Mesenchymal stem cell (in vitro differentiated cells and primary cell): ENCODE measurements around the gene CFAP100. TPM values are rescaled to one million over a fixed set of nuclear protein-coding genes. Genes with fewer than 3 reads are reported as not detected.
A peak's percentile ranks its signal among the peaks of the same experiment; 100 is the strongest.

ENCODE experiments used
- DNase-seq: peaks from one replicate; pipeline ENCODE4 v3.0.0-alpha.2; 2013
- H2AFZ ChIP-seq: one replicate; pipeline ENCODE4 v1.6.1; 2013; ENCODE audit warnings: low read depth, mild to moderate bottlenecking, control low read depth, inconsistent platforms, low read length, moderate library complexity
- H2AK5ac ChIP-seq: 2 replicates; pipeline ENCODE4 v1.6.1; 2013; ENCODE audit warnings: low read length, moderate library complexity, mild to moderate bottlenecking, inconsistent platforms; ENCODE audit not compliant: severe bottlenecking
- H2BK120ac ChIP-seq: one replicate; pipeline ENCODE4 v1.6.1; 2013; ENCODE audit warnings: low read depth, mild to moderate bottlenecking, inconsistent platforms, low read length, moderate library complexity
- H2BK12ac ChIP-seq, 2 experiments: one replicate each; pipeline ENCODE4 v1.6.1; 2013; ENCODE audit warnings: inconsistent platforms in 2 of 2, low read length in 2 of 2, mild to moderate bottlenecking in 2 of 2, moderate library complexity in 2 of 2, control low read depth in 1 of 2
- H2BK15ac ChIP-seq: one replicate; pipeline ENCODE4 v1.6.1; 2013; ENCODE audit warnings: mild to moderate bottlenecking, low read depth, inconsistent platforms; ENCODE audit not compliant: poor library complexity, severe bottlenecking
- H2BK5ac ChIP-seq: 2 replicates; pipeline ENCODE4 v1.6.1; 2013; ENCODE audit warnings: low read depth, mild to moderate bottlenecking, low read length, control low read depth, inconsistent platforms; ENCODE audit not compliant: poor library complexity, severe bottlenecking
- H3K14ac ChIP-seq, 2 experiments: one replicate each; pipeline ENCODE4 v1.6.1; 2013; ENCODE audit warnings: inconsistent platforms in 2 of 2, low read length in 2 of 2, control low read depth in 1 of 2, mild to moderate bottlenecking in 1 of 2, moderate library complexity in 1 of 2
- H3K18ac ChIP-seq, 2 experiments: one replicate each; pipeline ENCODE4 v1.6.1; 2013; ENCODE audit warnings: inconsistent platforms in 2 of 2, low read length in 2 of 2, control low read depth in 1 of 2, low read depth in 1 of 2, mild to moderate bottlenecking in 1 of 2
- H3K23ac ChIP-seq, 2 experiments: one replicate each; pipeline ENCODE4 v1.6.1; 2013; ENCODE audit warnings: inconsistent platforms in 2 of 2, low read length in 2 of 2, mild to moderate bottlenecking in 2 of 2, moderate library complexity in 2 of 2, control low read depth in 1 of 2
- H3K27ac ChIP-seq: 2 replicates; pipeline ENCODE4 v1.5.1; 2013; ENCODE audit warnings: mild to moderate bottlenecking, moderate library complexity, low read length, control low read depth, inconsistent platforms; ENCODE audit not compliant: poor library complexity, severe bottlenecking
- H3K27me3 ChIP-seq, 2 experiments: 2 replicates each; pipeline versions ENCODE4 v1.6.1 to v1.7.0; 2013; ENCODE audit warnings: low read length in 2 of 2, mild to moderate bottlenecking in 2 of 2, moderate library complexity in 2 of 2, control low read depth in 1 of 2, inconsistent platforms in 1 of 2; ENCODE audit not compliant: control insufficient read depth in 1 of 2, insufficient read depth in 1 of 2
- H3K36me3 ChIP-seq, 2 experiments: 2 replicates each; pipeline versions ENCODE4 v1.6.1 to v1.7.0; 2013; ENCODE audit warnings: low read length in 2 of 2, control low read depth in 1 of 2, inconsistent platforms in 1 of 2, low read depth in 1 of 2, mild to moderate bottlenecking in 1 of 2; ENCODE audit not compliant: insufficient read depth in 2 of 2, control insufficient read depth in 1 of 2
- H3K4ac ChIP-seq, 2 experiments: one replicate each; pipeline ENCODE4 v1.6.1; 2013; ENCODE audit warnings: inconsistent platforms in 2 of 2, low read length in 2 of 2, mild to moderate bottlenecking in 2 of 2, moderate library complexity in 2 of 2, control low read depth in 1 of 2, low read depth in 1 of 2
- H3K4me1 ChIP-seq: 2 replicates; pipeline ENCODE4 v1.6.1; 2013; ENCODE audit warnings: low read depth, low read length, control low read depth; ENCODE audit not compliant: control insufficient read depth, insufficient read depth
- H3K4me2 ChIP-seq: 2 replicates; pipeline ENCODE4 v1.6.1; 2013; ENCODE audit warnings: low read length, mild to moderate bottlenecking, inconsistent platforms; ENCODE audit not compliant: poor library complexity, severe bottlenecking
- H3K4me3 ChIP-seq, 2 experiments: 2 replicates each; pipeline versions ENCODE4 v1.5.1 to v1.7.0; 2013; ENCODE audit warnings: low read length in 2 of 2, mild to moderate bottlenecking in 2 of 2, control low read depth in 1 of 2, low read depth in 1 of 2; ENCODE audit not compliant: insufficient read depth in 1 of 2
- H3K79me1 ChIP-seq: replicated peaks from 2 replicates; pipeline ENCODE4 v1.6.1; 2013; ENCODE audit warnings: mild to moderate bottlenecking, control low read depth, low read length, inconsistent platforms; ENCODE audit not compliant: poor library complexity, severe bottlenecking
- H3K9ac ChIP-seq: 2 replicates; pipeline ENCODE4 v1.7.0; 2013; ENCODE audit warnings: mild to moderate bottlenecking, low read length, moderate library complexity
- H3K9me3 ChIP-seq: 2 replicates; pipeline ENCODE4 v1.7.0; 2013; ENCODE audit warnings: mild to moderate bottlenecking, low read length; ENCODE audit not compliant: control insufficient read depth
- H4K8ac ChIP-seq: one replicate; pipeline ENCODE4 v1.6.1; 2013; ENCODE audit warnings: inconsistent platforms, mild to moderate bottlenecking, low read length, moderate library complexity
- H4K91ac ChIP-seq: one replicate; pipeline ENCODE4 v1.6.1; 2013; ENCODE audit warnings: mild to moderate bottlenecking, low read length, inconsistent platforms
- WGBS: methylation state at CpG from one replicate; pipeline ENCODE4 v1.1.7; 2013; ENCODE audit warnings: mixed read lengths; 5-methylcytosine and 5-hydroxymethylcytosine counted together
- polyA plus RNA-seq, 2 experiments: library from polyadenylated mRNA; stranded (reverse); fragments of 200-250 nt; gene quantifications; one replicate each; pipeline ENCODE4 v1.2.3, GENCODE V29; 2013

The CFAP100 gene
- not detected for polyA plus RNA-seq (2013, experiment 1 of 2)
- polyA plus RNA-seq (2013, experiment 2 of 2): not detected

DNA sequence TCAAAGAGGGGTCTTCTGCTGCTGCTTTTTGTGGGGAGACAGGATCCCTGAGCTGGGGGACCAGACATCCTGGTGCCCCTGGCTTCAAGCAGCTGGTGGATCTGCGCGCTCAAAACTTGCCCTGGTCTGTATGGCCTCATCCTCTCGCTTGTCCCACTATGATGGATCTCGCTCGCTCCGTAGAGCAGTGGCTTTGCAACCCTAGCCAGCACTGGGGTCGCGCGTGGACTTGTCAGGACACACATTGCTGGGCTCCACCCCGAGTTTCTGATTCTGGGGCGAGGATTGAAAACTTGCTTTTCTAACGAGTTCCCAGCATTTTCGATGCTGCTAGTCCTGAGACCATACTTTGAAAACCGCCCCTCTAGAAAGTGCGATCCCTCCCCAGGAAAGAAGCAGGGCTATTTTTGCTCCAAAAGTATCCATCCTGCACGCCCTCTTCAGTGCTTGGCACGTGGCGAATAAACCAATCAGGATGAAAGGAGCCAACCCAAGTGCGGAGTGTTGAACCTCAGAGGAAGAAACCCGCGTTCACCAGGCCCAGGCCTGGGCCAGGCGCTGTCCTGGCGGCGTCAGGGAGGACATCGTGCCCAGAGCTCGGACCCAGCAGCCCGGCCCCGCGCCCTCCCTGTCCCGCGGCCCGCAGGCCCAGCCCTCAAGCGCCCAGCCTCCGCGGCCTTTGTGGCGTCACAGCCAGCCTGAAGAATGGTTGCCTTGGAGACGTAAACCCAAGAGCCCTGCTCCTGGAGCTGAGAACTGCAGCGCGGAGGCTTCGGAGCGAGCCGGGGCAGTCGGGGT lies at the start of gene CFAP100:
Gene CFAP100, plus strand, starts transcription at position 731 of the 798 bp plus-strand sequence. CDS start 1,092 bp downstream, outside the sequence.
- Histone ChIP-seq H3K79me1 (no peaks in the 10 kb centered on the region), H3K14ac (no peak within 1 kb of the TSS), H3K27me3 (peaks cover 61 to 76% of the 10 kb centered on the region in 2 experiments), H2BK120ac (no peak within 1 kb of the TSS), H3K23ac (no peak within 1 kb of the TSS), H3K9me3 (no peaks in the 10 kb centered on the region), H2BK12ac (no peak within 1 kb of the TSS), H3K4me2 (peak within 1 kb of the TSS; percentile 52), H2AFZ (no peak within 1 kb of the TSS), H2AK5ac (no peak within 1 kb of the TSS), H4K91ac (no peak within 1 kb of the TSS), H3K36me3 (no peaks in the 10 kb centered on the region), H3K9ac (peak within 1 kb of the TSS; percentile 47), H3K27ac (no peak within 1 kb of the TSS), H3K18ac (no peak within 1 kb of the TSS), H2BK5ac (no peak within 1 kb of the TSS), H3K4me1 (peaks cover 14% of the 10 kb centered on the region), H4K8ac (no peak within 1 kb of the TSS), H3K4me3 (no peak within 1 kb of the TSS), H3K4ac (no peak within 1 kb of the TSS), H2BK15ac (no peak within 1 kb of the TSS)
- DNase-seq: peak; percentile 48
- WGBS: 38% methylated on average over 42 of the region's 43 CpGs

DNA sequence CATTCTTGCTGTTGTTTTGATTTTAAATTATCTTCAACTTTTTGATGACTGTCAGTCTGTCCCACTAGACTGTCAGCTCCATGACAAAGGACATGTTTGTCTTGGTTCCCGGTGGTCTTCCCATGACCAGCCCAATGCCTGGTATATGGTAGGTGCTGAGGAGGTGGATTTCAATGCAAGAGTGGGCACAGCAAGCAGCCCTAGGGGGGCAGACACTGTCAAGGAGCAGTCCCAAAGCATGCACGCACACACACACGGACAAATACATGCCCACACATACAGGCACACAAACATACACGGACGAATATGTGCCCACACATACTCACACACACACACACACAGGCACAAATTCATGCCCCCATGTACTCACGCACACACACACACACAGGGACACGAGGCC lies 49.5 kb upstream of the CFAP100 start:
- Histone ChIP-seq H3K18ac (no peak overlapping the region), H3K4me1 (no peaks in the 10 kb centered on the region), H2BK120ac (no peak overlapping the region), H4K8ac (no peak overlapping the region), H3K23ac (no peak overlapping the region), H3K4ac (no peak overlapping the region), H3K9ac (no peak overlapping the region), H3K27me3 (peaks cover 5 to 6% of the 10 kb centered on the region in 2 experiments), H3K9me3 (no peaks in the 10 kb centered on the region), H3K4me3 (no peak overlapping the region), H3K4me2 (no peak overlapping the region), H2AFZ (no peak overlapping the region), H3K79me1 (no peaks in the 10 kb centered on the region), H2AK5ac (no peak overlapping the region), H2BK15ac (no peak overlapping the region), H3K27ac (no peak overlapping the region), H4K91ac (no peak overlapping the region), H2BK12ac (no peak overlapping the region), H3K14ac (no peak overlapping the region), H2BK5ac (no peak overlapping the region), H3K36me3 (no peaks in the 10 kb centered on the region)
- DNase-seq: no peak
- WGBS: 84% methylated on average over 7 of the region's 7 CpGs

DNA sequence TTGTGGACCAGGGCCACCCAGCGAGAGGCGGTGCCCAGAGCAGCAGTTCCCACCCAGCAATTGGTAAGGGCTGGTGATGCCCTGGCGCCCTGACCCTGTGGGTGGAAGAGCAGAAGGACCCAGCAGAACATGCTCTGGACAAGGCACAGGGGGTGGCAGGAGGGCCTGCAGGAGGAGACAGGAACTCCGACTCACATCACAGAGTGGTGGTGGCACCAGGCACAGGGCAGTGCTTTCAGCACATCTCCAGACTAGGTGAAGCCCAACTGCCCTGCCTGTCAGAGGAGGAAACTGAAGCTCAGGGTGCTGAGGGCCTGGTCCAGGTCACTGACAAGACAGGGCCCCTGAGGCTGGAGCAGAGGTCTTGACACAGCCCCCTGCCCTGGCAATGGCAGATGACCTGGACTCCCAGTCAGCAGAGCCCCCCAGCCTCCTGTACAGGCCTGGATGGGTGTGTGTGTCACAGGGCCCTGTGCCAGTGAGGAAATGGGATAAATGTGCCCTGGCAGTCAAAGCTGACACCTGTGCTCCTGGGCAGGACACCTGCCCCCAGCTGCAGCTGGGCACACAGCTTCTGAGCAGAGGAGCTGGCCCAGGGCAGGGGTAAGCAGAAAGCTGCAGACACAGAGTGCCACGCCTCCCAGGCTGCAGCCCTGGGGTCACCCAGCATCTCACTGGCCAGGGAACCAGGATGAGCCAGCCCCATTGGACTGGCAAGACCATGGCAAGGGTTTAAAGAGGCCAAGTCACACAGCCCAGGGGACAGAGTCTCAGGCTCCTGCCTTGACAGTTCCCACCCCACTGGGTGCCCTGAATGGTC lies 48.9 kb upstream of the CFAP100 start:
- H3K9ac ChIP-seq: no peak overlapping the region
- no peaks in the 10 kb centered on the region for H3K79me1 ChIP-seq
- no peak overlapping the region for H3K4me2 ChIP-seq
- H3K9me3 ChIP-seq: no peaks in the 10 kb centered on the region
- no peak overlapping the region for H2BK12ac ChIP-seq
- 87% methylated on average over 5 of the region's 5 CpGs for WGBS
- no peak overlapping the region for H4K91ac ChIP-seq
- no peaks in the 10 kb centered on the region for H3K4me1 ChIP-seq
- H2BK120ac ChIP-seq: no peak overlapping the region
- no peak overlapping the region for H4K8ac ChIP-seq
- no peak overlapping the region for H3K23ac ChIP-seq
- H3K4ac ChIP-seq: no peak overlapping the region
- no peaks in the 10 kb centered on the region for H3K36me3 ChIP-seq
- DNase-seq: no peak
- no peak overlapping the region for H3K14ac ChIP-seq
- no peak overlapping the region for H2BK15ac ChIP-seq
- H2AK5ac ChIP-seq: no peak overlapping the region
- H3K27me3 ChIP-seq: peaks cover 5 to 6% of the 10 kb centered on the region in 2 experiments
- H3K18ac ChIP-seq: no peak overlapping the region
- H3K4me3 ChIP-seq: no peak overlapping the region
- H2BK5ac ChIP-seq: no peak overlapping the region
- no peak overlapping the region for H3K27ac ChIP-seq
- no peak overlapping the region for H2AFZ ChIP-seq

DNA sequence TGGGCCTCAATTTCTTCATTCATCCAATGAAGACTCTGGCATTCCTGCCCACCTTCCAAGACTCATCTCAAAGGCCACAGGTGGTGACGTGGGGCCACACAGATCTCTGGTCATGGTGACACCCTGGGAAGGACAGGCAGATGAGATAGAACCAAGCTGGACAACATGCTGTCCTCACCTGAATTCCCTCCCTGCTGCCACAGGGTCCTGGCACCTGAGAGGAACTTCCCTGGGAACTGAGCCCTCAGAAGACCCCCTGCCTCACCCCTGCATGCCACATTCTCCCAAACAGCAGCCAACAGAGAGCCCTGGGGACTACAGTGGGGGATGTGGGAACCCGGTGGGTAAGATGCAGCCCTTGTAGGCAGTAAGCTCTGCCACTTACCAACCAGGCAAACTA lies 48.2 kb upstream of the CFAP100 start:
- H4K8ac ChIP-seq: no peak overlapping the region
- no peaks in the 10 kb centered on the region for H3K79me1 ChIP-seq
- no peaks in the 10 kb centered on the region for H3K4me1 ChIP-seq
- H3K27ac ChIP-seq: no peak overlapping the region
- H3K4me3 ChIP-seq: no peak overlapping the region
- H2AFZ ChIP-seq: no peak overlapping the region
- H3K18ac ChIP-seq: no peak overlapping the region
- WGBS: 68% methylated on average over 2 of the region's 2 CpGs
- no peak for DNase-seq
- no peak overlapping the region for H2AK5ac ChIP-seq
- H2BK120ac ChIP-seq: no peak overlapping the region
- no peak overlapping the region for H3K9ac ChIP-seq
- H2BK12ac ChIP-seq: no peak overlapping the region
- H3K27me3 ChIP-seq: peaks cover 5 to 6% of the 10 kb centered on the region in 2 experiments
- no peak overlapping the region for H3K4me2 ChIP-seq
- no peak overlapping the region for H3K23ac ChIP-seq
- H2BK15ac ChIP-seq: no peak overlapping the region
- H4K91ac ChIP-seq: no peak overlapping the region
- H3K36me3 ChIP-seq: no peaks in the 10 kb centered on the region
- no peak overlapping the region for H3K14ac ChIP-seq
- no peak overlapping the region for H3K4ac ChIP-seq
- H2BK5ac ChIP-seq: no peak overlapping the region
- H3K9me3 ChIP-seq: no peaks in the 10 kb centered on the region
